Measurements from ENCODE around the gene C6orf47. TPM values are rescaled to one million over a fixed set of nuclear protein-coding genes. Genes with fewer than 3 reads are reported as not detected.

The C6orf47 gene
- polyA plus RNA-seq, 1 of the 3 experiments (the other 2 are of a cell fraction): 10.3 TPM

DNA sequence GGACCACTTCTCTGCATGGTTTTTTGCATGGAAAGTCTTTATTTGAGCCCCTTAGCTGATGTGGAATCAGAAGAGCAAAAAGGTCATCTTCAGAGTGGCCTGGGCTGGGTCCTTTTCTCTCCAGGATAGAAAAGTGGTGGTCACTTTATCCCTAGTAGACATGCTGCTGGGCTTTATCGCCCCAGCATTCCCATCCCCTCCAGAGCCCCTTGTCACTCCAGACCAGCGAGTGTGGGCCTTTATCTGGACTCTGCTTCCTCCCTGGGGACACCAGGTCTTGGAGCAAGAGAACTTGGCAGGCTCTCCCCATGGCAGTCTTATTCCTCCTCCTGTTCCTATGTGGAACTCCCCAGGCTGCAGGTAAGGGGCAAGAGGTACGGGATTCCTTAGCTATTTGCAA is 46.0 kb upstream of the C6orf47 start, which contains the start of gene LY6G6F:
TSS of gene LY6G6F (plus strand) at position 268 of the 400 bp plus-strand sequence. CDS start at position 309, 41 bp downstream.
- 75% methylated on average over 1 of the region's 3 CpGs for WGBS (ENCODE audit: low lambda C conversion rate)
- TF ChIP-seq MXI1 (IDR thresholded peaks at IDR 0.05; ENCODE audit: low read depth, low read length) (no peak), ZBTB33 (IDR thresholded peaks at IDR 0.05; ENCODE audit: borderline replicate concordance, low read depth) (no peak), RFX5 (IDR thresholded peaks at IDR 0.05; ENCODE audit: low read length) (no peak)
- no peak within 1 kb of the TSS for H3K4me2 ChIP-seq
- H3K27ac ChIP-seq (ENCODE audit: low read depth in 2 of 2, low read length in 1 of 2): no peak within 1 kb of the TSS
- no peaks in the 10 kb centered on the region for H3K9me3 ChIP-seq
- H2AFZ ChIP-seq (ENCODE audit: low read depth): no peak within 1 kb of the TSS
- H4K20me1 ChIP-seq (ENCODE audit: insufficient read depth): no peaks in the 10 kb centered on the region
- POLR2A ChIA-PET: interaction anchor here (0.5 kb wide), 1 partner anchor 84 kb away, joined by 5 read pairs; no protein-coding TSS in a partner anchor
- no peak within 1 kb of the TSS for H3K9ac ChIP-seq
- no peak for DNase-seq
- no peaks in the 10 kb centered on the region for H3K9me2 ChIP-seq
- peaks cover 12% of the 10 kb centered on the region for H3K79me2 ChIP-seq (ENCODE audit: insufficient read depth)
- H3K27me3 ChIP-seq (ENCODE audit: insufficient read depth): no peaks in the 10 kb centered on the region
- no peak within 1 kb of the TSS for H3K4me3 ChIP-seq (ENCODE audit: low read depth in 2 of 2, low read length in 1 of 2)
- H3F3A ChIP-seq (replicated peaks; ENCODE audit: insufficient read depth): peaks cover 12% of the 10 kb centered on the region
- no peaks in the 10 kb centered on the region for H3K36me3 ChIP-seq (replicated peaks in 1 of 2; ENCODE audit: control insufficient read depth in 1 of 2, insufficient read depth in 2 of 2, low read length in 1 of 2)
- CTCF ChIA-PET: interaction anchor here (1.2 kb wide), 1 partner anchor 23 kb away, joined by 3 read pairs; no protein-coding TSS in a partner anchor
- peaks cover 0 to 6% of the 10 kb centered on the region in 2 experiments; a peak in 2 of 4 replicates for H3K4me1 ChIP-seq (ENCODE audit: control insufficient read depth in 1 of 2, insufficient read depth in 2 of 2, low read depth in 1 of 2, low read length in 1 of 2)

GRCh38 chr6:31705931-31706330 is 45.4 kb upstream of the C6orf47 start:
- WGBS (ENCODE audit: low lambda C conversion rate): 57% methylated on average over 6 of the region's 6 CpGs
- ChIA-PET POLR2A (interaction anchor here (0.5 kb wide), 1 partner anchor 85 kb away, joined by 5 read pairs; no protein-coding TSS in a partner anchor), CTCF (interaction anchor here (1.2 kb wide), 1 partner anchor 24 kb away, joined by 3 read pairs; no protein-coding TSS in a partner anchor)
- Histone ChIP-seq H3K9ac (no peak overlapping the region), H3K36me3 (replicated peaks in 1 of 2; ENCODE audit: control insufficient read depth in 1 of 2, insufficient read depth in 2 of 2, low read length in 1 of 2) (no peaks in the 10 kb centered on the region), H3K9me2 (no peaks in the 10 kb centered on the region), H3K4me2 (no peak overlapping the region), H3K79me2 (ENCODE audit: insufficient read depth) (peaks cover 19% of the 10 kb centered on the region), H3K27ac (ENCODE audit: low read depth in 2 of 2, low read length in 1 of 2) (no peak overlapping the region), H3K4me3 (ENCODE audit: low read depth in 2 of 2, low read length in 1 of 2) (no peak overlapping the region), H2AFZ (ENCODE audit: low read depth) (no peak overlapping the region), H3F3A (replicated peaks; ENCODE audit: insufficient read depth) (peaks cover 12% of the 10 kb centered on the region), H4K20me1 (ENCODE audit: insufficient read depth) (no peaks in the 10 kb centered on the region), H3K27me3 (ENCODE audit: insufficient read depth) (no peaks in the 10 kb centered on the region), H3K4me1 (ENCODE audit: control insufficient read depth in 1 of 2, insufficient read depth in 2 of 2, low read depth in 1 of 2, low read length in 1 of 2) (peaks cover 0 to 13% of the 10 kb centered on the region in 2 experiments; a peak in 2 of 4 replicates), H3K9me3 (no peaks in the 10 kb centered on the region)
- DNase-seq: no peak
- TF ChIP-seq SMC3 (IDR thresholded peaks at IDR 0.05; ENCODE audit: low read depth, low read length) (no peak), PBX3 (IDR thresholded peaks at IDR 0.05) (no peak)
